Lower leg skin (tissue), 3 donors: Measurements from ENCODE around the gene SZRD1.
"Not testable (repeated sequence)": the region's sequence is repeated elsewhere in the genome, so short reads cannot be mapped to it uniquely, and the experiment has no call there.

Experiments used
- POLR2A ChIP-seq, 2 donors: fragments of 450-650 bp; IDR thresholded peaks; one replicate each; pipeline ENCODE4 v1.6.1; 2016 to 2017; ENCODE audit warnings: antibody characterized with exemption in 2 of 2, mild to moderate bottlenecking in 1 of 2, moderate library complexity in 1 of 2
- TF ChIP-seq, protein P1 (sequence below), 3 donors: fragments of 450-650 bp; IDR thresholded peaks; one replicate each; pipeline ENCODE4 v1.5.1; 2016; ENCODE audit warnings: antibody characterized with exemption in 3 of 3, mild to moderate bottlenecking in 3 of 3, moderate library complexity in 2 of 3

DNA sequence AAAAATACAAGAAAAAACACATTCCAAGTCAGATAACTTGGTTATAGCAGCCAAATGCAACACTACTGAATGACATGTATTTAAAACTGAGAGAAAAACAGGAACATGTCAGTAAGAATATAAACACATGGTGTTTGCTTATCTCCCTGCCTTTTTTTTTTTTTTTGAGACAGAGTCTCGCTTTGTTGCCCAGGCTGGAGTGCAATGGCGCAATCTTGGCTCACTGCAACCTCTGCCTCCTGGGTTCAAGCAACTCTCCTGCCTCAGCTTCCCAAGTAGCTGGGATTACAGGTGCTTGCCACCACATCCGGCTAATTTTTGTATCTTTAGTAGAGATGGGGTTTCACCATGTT is 1.9 kb upstream of the SZRD1 start:
- TF ChIP-seq, protein P1, sequence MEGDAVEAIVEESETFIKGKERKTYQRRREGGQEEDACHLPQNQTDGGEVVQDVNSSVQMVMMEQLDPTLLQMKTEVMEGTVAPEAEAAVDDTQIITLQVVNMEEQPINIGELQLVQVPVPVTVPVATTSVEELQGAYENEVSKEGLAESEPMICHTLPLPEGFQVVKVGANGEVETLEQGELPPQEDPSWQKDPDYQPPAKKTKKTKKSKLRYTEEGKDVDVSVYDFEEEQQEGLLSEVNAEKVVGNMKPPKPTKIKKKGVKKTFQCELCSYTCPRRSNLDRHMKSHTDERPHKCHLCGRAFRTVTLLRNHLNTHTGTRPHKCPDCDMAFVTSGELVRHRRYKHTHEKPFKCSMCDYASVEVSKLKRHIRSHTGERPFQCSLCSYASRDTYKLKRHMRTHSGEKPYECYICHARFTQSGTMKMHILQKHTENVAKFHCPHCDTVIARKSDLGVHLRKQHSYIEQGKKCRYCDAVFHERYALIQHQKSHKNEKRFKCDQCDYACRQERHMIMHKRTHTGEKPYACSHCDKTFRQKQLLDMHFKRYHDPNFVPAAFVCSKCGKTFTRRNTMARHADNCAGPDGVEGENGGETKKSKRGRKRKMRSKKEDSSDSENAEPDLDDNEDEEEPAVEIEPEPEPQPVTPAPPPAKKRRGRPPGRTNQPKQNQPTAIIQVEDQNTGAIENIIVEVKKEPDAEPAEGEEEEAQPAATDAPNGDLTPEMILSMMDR (IDR thresholded peaks at IDR 0.05) = not testable (repeated sequence)
- not testable (repeated sequence) for TF ChIP-seq POLR2A (IDR thresholded peaks at IDR 0.05)
